GM19324 (cell line): ENCODE results near the gene ZIC4.

Source experiments
- ATAC-seq: cut with Tn5 transposase; IDR thresholded peaks from one replicate; pipeline ENCODE4 v1.9.1; 2021; ENCODE audit warnings: mild to moderate bottlenecking, moderate library complexity; ENCODE audit not compliant: unreplicated experiment, low FRiP score

ZIC4 gene

GRCh38 chr3:147407498-147408187, 1.3 kb upstream of the ZIC4 start:
- ATAC-seq, result no peak

GRCh38 chr3:147407114-147407497, 763 bp upstream of the ZIC4 start:
- no peak for ATAC-seq

- no peak for ATAC-seq
Measured at GRCh38 chr3:147405231-147406027, 914 bp downstream of the ZIC4 start.

- ATAC-seq, result no peak
Measured at GRCh38 chr3:147404800-147405230, 1.5 kb downstream of the ZIC4 start.

GRCh38 chr3:147404000-147404799, 2.1 kb downstream of the ZIC4 start:
- no peak for ATAC-seq

- no peak for ATAC-seq
Measured at GRCh38 chr3:147403511-147403910, 2.8 kb downstream of the ZIC4 start.

GRCh38 chr3:147402159-147402558, 4.2 kb downstream of the ZIC4 start:
- no peak for ATAC-seq

GRCh38 chr3:147401421-147401820, 4.9 kb downstream of the ZIC4 start:
- ATAC-seq, result no peak

- ATAC-seq, result no peak
Measured at GRCh38 chr3:147400999-147401398, 5.3 kb downstream of the ZIC4 start.

- no peak for ATAC-seq
Measured at GRCh38 chr3:147400111-147400510, 6.2 kb downstream of the ZIC4 start.

GRCh38 chr3:147398813-147399534, 7.4 kb downstream of the ZIC4 start:
- ATAC-seq, result no peak

GRCh38 chr3:147397875-147398812, 8.2 kb downstream of the ZIC4 start:
- ATAC-seq, result no peak

- ATAC-seq, result no peak
Measured at GRCh38 chr3:147397155-147397874, 9.0 kb downstream of the ZIC4 start.

GRCh38 chr3:147396712-147397046, 9.7 kb downstream of the ZIC4 start:
- no peak for ATAC-seq

GRCh38 chr3:147395899-147396711, 10.2 kb downstream of the ZIC4 start:
- no peak for ATAC-seq

- ATAC-seq, result no peak
Measured at GRCh38 chr3:147394884-147395225, 11.5 kb downstream of the ZIC4 start.

GRCh38 chr3:147393943-147394883, 12.1 kb downstream of the ZIC4 start:
- no peak for ATAC-seq
